ENCODE measurements around the gene ZBTB39.
"Not testable (repeated sequence)": the region's sequence is repeated elsewhere in the genome, so short reads cannot be mapped to it uniquely, and the experiment has no call there.

ZBTB39 gene

DNA sequence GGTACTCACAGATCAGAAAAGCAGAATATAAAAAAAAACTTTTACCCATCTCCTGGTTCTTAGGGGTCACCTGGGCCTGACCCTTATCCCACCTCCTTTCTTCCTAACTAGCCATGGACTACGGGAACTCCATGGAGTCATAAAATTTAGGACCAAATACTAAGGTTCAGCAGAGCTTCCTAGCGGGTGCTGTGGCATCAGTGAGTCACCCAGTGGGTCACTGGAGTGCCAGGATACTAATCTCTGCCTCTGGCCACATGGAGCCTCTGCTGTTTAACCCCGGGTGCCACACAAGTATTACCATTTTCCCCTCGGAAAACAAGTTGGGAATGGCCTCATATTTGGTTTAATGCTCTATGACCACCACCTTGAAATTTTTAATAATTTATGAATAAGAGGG lies 6.9 kb downstream of the ZBTB39 start:
- DNase-seq = no peak

DNA sequence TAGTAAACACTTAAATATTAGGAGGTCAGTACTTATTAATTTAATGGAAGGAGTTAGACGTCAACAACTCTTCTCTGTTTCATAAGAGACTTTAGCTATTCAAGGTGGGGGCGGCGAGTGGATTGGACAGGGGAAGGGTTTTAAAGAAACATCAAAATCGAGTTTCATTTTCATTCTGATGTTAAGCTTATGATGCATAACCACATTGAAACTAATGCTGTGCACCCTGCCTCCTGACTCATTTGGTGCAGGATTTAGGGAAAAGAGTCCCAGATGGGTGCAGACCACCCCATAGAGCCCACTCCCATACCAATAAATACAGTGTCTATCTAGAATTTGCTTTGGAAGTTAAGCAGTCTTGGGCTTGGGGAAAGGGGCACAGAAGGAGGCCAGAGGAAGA lies 7.4 kb downstream of the ZBTB39 start:
- no peak for DNase-seq

GRCh38 chr12:56998316-56998715 lies 8.0 kb downstream of the ZBTB39 start:
- DNase-seq = no peak

GRCh38 chr12:56996793-56997545 lies 9.4 kb downstream of the ZBTB39 start:
- DNase-seq = no peak

- DNase-seq = no peak
These were observed 10.3 kb downstream of the ZBTB39 start for GRCh38 chr12:56995930-56996496.

DNA sequence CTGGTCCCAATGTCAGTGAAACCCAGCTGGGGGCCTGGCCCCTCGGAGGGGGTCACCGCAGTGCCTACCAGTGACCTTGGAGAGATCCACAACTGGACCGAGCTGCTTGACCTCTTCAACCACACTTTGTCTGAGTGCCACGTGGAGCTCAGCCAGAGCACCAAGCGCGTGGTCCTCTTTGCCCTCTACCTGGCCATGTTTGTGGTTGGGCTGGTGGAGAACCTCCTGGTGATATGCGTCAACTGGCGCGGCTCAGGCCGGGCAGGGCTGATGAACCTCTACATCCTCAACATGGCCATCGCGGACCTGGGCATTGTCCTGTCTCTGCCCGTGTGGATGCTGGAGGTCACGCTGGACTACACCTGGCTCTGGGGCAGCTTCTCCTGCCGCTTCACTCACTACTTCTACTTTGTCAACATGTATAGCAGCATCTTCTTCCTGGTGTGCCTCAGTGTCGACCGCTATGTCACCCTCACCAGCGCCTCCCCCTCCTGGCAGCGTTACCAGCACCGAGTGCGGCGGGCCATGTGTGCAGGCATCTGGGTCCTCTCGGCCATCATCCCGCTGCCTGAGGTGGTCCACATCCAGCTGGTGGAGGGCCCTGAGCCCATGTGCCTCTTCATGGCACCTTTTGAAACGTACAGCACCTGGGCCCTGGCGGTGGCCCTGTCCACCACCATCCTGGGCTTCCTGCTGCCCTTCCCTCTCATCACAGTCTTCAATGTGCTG lies 11.0 kb downstream of the ZBTB39 start:
- no peak for DNase-seq

DNA sequence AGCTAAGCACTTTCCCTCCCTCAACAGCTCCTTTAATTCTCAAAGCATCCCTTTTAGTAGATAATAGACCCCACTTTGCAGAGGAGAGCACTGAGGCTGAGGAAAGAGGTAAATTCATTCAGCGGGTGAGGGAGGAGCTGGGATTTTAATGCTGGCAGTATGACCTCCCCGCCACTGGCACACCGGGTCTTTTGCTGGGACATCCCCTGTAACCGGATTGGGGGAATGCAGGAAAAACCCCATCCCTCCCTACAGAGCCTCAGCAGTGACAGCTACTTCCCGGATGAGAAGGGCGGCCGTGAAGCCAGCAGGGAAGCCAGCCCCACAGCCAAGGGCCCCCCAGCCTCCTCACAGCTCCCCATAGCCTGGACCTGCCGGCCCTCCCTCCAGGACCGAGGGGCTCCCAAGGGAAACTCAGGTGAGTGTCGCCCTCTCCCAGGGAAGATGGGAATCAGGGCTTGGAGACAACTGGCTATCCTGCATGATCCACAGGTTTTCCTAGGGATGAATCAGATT lies 12.1 kb downstream of the ZBTB39 start:
- no peak for DNase-seq

DNA sequence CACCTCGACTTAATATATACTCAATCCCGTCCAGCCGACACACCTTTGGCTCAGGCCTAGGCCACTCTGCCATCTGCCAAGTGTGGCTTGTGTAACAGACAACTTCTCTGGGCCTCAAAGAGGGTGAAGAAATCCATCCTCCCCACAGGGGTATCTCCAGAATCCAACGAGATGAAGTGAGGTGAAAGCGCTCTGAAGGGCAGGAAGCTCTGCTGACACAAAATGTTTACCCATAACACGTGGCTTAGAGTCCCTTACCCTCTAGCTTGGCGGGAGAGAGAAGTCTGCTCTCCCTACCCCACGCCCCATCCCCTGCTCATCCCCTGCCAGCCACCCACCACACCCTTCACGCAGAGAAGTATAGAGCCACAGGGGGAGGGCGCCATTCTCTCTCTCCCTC lies 13.0 kb downstream of the ZBTB39 start:
- no peak for DNase-seq

GRCh38 chr12:56991319-56992246 lies 14.8 kb downstream of the ZBTB39 start:
- DNase-seq = no peak

DNA sequence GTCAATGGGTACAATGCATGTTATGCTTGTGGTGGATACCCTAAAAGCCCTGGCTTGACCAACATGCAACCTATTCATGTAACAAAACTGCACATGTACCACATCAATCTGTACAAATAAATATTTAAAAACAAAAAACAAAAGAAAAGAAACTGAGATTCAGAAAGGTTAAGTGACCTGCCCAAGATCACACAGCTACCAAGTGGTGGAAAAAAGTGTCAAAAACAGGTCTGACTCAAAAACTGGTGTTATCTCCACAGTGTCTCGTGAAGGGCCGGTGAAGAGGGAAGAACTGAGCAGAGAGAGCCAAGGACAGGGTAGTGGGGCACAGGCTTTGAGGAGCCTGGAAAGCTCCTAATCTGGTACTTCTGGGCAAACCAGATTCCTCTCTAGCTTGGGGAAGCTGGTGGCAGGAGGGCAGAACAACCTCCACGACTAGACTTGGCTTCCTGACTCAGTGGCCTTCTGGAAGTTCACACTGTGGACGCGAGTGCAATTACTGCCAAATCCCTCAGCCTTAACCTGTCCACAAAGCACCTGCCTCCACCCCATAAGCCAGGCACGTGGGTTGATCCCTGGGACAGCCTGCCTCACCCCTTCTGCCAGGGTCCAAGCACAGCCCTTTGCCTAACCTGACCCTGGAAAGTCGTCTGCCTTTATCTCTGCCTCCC lies 15.6 kb downstream of the ZBTB39 start:
- DNase-seq = no peak

DNA sequence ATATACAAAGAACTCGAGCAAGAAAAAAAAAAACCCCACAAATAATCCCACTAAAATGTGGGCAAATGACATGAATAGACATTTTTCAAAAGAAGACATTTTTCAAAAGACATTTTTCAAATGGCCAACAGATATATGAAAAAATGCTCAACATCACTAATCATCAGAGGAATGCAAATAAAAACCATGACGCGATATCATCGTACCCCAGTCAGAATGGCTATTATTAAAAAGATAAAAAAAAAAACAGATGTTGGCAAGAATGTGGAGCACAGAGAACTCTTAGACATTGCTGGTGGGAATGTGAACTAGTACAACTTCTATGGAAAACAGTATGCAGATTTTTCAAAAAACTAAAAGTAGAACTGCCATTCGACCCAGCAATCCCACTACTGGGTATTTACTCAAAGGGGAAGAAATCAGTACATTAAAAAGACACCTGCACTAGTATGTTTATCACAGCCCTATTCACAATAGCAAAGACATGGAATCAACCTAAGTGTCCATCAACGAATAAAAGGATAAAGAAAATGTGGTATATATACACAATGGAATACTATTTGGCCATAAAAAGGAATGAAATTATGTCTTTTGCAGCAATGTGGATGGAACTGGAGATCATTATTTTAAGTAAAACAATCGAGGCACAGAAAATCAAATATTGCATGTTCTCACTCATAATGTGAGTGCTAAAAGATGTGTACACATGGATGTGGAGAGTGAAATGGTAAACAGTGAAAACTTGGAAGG lies 16.3 kb downstream of the ZBTB39 start:
- no peak for DNase-seq

DNA sequence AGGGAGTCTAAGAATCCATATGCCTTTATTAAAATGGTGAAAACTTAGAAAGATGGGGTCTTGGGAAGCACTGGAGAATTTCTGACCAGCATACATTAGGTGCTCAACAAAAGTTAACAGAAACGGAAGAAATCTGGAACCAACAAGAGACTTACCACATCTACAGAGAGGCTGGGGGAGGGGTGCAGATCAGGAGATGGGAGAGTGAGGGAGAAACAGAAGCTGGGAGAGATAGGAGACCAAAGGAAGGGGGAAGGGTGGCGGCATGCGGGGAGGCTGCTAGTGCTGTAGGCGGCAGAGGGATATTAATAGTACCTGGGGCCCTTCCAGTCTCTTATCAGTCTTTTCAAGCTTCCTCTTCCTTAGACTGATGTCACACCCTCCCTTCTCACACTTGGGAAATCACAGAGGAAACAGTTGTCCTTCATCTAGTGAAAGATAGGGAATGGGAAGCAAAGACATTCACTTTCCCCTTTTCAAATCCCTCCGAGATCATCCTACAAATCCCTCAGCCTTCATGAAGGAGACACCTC lies 18.1 kb downstream of the ZBTB39 start:
- no peak for DNase-seq

DNA sequence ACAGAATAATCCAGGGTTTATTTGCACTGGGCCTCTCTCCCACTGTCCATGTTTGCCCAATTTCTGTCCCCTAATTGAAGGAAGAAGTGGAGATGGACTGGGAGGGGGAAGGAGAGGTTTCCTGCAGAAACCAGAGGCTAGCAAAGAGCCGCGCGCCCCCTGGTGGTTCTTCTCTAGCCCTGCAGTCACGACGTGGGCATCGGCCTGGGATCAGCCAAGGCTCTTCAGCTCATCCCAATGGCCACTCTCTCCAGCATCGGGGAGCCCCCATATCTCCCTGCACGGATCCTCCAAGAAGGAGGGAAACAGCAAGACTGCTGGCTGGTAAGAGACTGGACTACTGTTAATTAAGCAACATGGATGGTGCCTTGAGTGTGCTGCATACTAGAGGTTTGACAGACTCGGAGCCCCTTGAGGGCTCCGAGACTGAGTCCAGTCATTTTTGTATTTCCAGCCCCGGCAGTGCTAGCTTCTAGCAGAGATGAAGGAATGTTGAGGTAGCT lies 18.7 kb downstream of the ZBTB39 start:
- peak; percentile 49 for DNase-seq

- DNase-seq = no peak
These were observed 19.3 kb downstream of the ZBTB39 start for GRCh38 chr12:56987011-56987410.

- not testable (repeated sequence) for DNase-seq
These were observed 20.6 kb downstream of the ZBTB39 start for GRCh38 chr12:56985714-56986113.

DNA sequence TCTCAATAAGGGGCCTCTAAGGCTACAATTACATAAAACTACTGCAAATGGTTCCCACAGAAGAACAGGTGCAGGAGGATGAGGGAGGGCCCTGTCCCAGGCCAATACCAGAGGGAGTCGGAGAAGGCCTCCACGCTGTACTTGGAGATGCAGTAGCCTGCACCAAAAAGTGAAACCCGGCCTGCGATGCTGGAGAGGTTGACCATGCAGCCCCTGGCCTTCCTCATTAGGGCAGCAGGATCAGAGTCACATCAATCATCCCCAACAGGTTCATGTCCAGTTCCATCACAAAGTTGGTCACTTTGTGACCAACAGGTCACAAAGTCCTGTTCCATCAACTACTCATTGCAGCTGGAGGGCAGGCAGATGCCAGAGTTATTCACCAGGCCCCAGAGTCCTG lies 23.0 kb downstream of the ZBTB39 start:
- DNase-seq = no peak

GRCh38 chr12:56982578-56983236 lies 23.6 kb downstream of the ZBTB39 start:
- DNase-seq = not testable (repeated sequence)

DNA sequence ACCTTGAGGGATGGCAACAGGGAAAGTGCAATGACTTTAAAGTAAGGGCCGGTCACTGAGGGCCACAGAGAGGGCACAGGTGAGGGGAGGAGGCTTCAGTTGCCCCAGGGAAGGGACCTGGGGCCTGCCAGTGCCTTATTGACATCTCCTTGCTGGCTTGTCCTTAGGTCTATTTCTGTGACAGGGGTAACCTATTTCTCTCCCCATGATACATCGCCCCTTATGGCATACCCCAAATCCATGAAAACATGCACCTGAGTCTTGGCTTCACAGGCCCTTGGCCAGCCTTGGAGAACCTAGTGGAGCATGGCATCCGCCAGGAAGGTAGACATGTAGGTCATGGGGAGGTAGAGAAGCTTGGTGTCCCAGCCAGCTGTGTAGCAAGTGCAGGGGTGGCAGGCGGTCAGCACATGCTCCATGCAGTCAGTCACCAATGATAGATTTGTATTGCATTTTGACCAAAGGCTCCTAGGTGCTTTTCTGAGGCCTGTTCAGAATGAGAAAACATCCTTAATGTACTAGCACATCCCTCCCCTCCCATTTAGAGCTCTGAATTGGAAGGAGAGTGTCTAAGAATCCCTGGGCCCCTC lies 25.3 kb downstream of the ZBTB39 start:
- DNase-seq = no peak

GRCh38 chr12:56980268-56980667 lies 26.1 kb downstream of the ZBTB39 start:
- DNase-seq = no peak

DNA sequence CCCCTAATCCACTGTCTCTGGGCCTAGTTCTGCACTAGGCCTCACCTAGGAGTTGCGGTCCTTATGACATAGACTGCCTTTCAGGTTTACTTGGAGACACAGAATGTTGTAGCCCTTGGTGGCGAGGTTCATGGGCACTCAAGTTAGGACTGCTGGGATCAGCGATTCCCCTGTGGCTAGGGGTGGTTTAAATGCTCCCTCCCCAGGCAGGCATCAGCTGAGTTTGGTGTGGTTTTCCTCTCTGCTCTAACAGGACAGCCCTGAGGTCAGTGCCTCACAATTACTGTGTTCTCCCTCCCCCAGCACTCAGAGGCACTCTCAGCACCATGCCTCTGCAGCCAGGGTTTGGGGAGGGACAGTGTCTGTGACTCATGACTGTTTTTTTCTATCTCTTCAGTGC lies 26.7 kb downstream of the ZBTB39 start:
- no peak for DNase-seq

Measured in NCI-H446 treated with DMSO at 0.1 percent for 48 hours (cell line).